Panc1 (cell line): ENCODE data around the gene TMPRSS15. TPM values are rescaled to one million over a fixed set of nuclear protein-coding genes. Genes with fewer than 3 reads are reported as not detected.

Experiments used
- ATAC-seq: fragments of 200-7000 bp; cut with Tn5 transposase; 2 replicates; pipeline ENCODE4 v1.9.1; 2020; ENCODE audit warnings: mild to moderate bottlenecking, moderate library complexity
- BruUV-seq: library from RNA; stranded (reverse); fragments of 400-500 nt; replicated peaks from 2 replicates; lab custom pipeline; 2021; lab: Mats Ljungman, UMichigan
- CTCF ChIA-PET: fragments of 300-600 bp; sonication (Branson Sonifier 250); formaldehyde crosslinking; loops from one replicate; lab custom pipeline; 2022; ENCODE audit warnings: antibody characterized with exemption; lab: Charles Lee
- POLR2A ChIA-PET: fragments of 300-600 bp; sonication (Branson Sonifier 250); formaldehyde crosslinking; loops from one replicate; lab custom pipeline; 2022; ENCODE audit warnings: antibody characterized with exemption; lab: Charles Lee
- DNase-seq: peaks from one replicate; pipeline ENCODE4 v3.0.0-alpha.2; 2010; ENCODE audit warnings: low read depth, low spot score
- H3K27ac ChIP-seq: 2 replicates; pipeline ENCODE4 v1.5.1; 2011; ENCODE audit warnings: mild to moderate bottlenecking, low read length, inconsistent platforms
- H3K27me3 ChIP-seq: fragments of 200-500 bp; sonication (Bioruptor generic); 2 replicates; pipeline ENCODE4 v1.6.0; 2014; ENCODE audit warnings: low read length, inconsistent platforms; ENCODE audit not compliant: control insufficient read depth, insufficient read depth
- H3K36me3 ChIP-seq: fragments of 200-500 bp; sonication (Bioruptor generic); 2 replicates; pipeline ENCODE4 v1.5.1; 2014; ENCODE audit warnings: inconsistent platforms, mild to moderate bottlenecking, low read length, moderate library complexity; ENCODE audit not compliant: control insufficient read depth, insufficient read depth
- H3K4me1 ChIP-seq: 2 replicates; pipeline ENCODE4 v1.5.1; 2011; ENCODE audit warnings: inconsistent platforms, mild to moderate bottlenecking, low read length, moderate library complexity; ENCODE audit not compliant: control insufficient read depth, insufficient read depth
- H3K4me3 ChIP-seq, 2 experiments: 2 replicates each; pipeline ENCODE4 v1.5.1; 2011 to 2012; ENCODE audit warnings: low read depth in 2 of 2, low read length in 2 of 2, mild to moderate bottlenecking in 2 of 2, inconsistent platforms in 1 of 2, moderate library complexity in 1 of 2
- H3K9me3 ChIP-seq: fragments of 200-500 bp; sonication (Bioruptor generic); 2 replicates; pipeline ENCODE4 v1.5.1; 2014; ENCODE audit warnings: low read depth, mild to moderate bottlenecking, inconsistent platforms, low read length, moderate library complexity; ENCODE audit not compliant: control insufficient read depth, insufficient read depth
- POLR2AphosphoS5 ChIP-seq: IDR thresholded peaks from 2 replicates; pipeline ENCODE4 v1.6.1; 2012; ENCODE audit warnings: mild to moderate bottlenecking, low read depth, low read length, moderate library complexity
- SIN3A ChIP-seq: IDR thresholded peaks from 2 replicates; pipeline ENCODE4 v1.6.1; 2012; ENCODE audit warnings: low read depth, mild to moderate bottlenecking, low read length, moderate library complexity, borderline replicate concordance; ENCODE audit not compliant: insufficient read depth
- TCF7L2 ChIP-seq: IDR thresholded peaks from 2 replicates; pipeline ENCODE4 v1.6.1; 2011; ENCODE audit warnings: mild to moderate bottlenecking, low read depth, low read length, inconsistent platforms
- in situ Hi-C: cut with HindIII; loops from 2 replicates; pipeline ENCODE4 v1.10.0; 2016; ENCODE audit warnings: low sequenced_read_pairs, low pct_unique_long_range_greater_than_20kb
- intact Hi-C: fragments of 100-400 bp; cut with micrococcal nuclease; formaldehyde crosslinking; loops from one replicate; pipeline ENCODE4 v1.10.0; 2022; ENCODE audit not compliant: unreplicated experiment
- total RNA-seq: library from RNA; stranded (reverse); gene quantifications from one replicate; pipeline ENCODE4 v1.2.1, GENCODE V29; 2021; ENCODE audit not compliant: unreplicated experiment
- TF ChIP-seq, protein P1 (sequence below), 2 experiments: IDR thresholded peaks; 2 replicates each; pipeline ENCODE4 v1.6.1; 2011 to 2012; ENCODE audit warnings: low read depth in 2 of 2, control low read depth in 1 of 2, low read length in 1 of 2, mild to moderate bottlenecking in 1 of 2, moderate library complexity in 1 of 2; ENCODE audit not compliant: insufficient read depth in 1 of 2
- TF ChIP-seq, protein P2 (sequence below): fragments of 450-650 bp; IDR thresholded peaks from 2 replicates; pipeline ENCODE4 v1.5.1; 2017; ENCODE audit warnings: mild to moderate bottlenecking

TMPRSS15 gene
- total RNA-seq, 1 experiment from 2014 or later, result not detected

DNA sequence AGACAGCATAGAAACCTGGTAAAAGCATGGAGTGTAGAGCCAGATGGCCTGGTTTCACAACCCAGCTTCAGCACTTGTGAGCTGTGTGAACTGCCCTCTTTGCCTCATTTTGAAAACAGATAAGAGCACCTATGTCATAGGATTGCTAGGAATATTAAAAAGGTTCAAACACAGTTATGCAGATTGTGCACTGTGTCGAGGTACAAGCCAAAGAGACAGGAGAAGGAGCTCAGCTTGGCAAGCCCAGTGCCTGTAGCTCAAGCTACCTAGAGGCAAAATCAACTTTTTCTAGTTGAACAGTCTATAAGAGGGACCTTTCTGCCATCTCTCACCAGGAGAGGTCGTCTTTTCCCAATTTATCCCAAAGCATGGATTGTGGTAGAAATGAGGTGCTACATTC is 153.9 kb downstream of the TMPRSS15 start:
- Histone ChIP-seq H3K4me1 (no peaks in the 10 kb centered on the region), H3K36me3 (no peaks in the 10 kb centered on the region), H3K27me3 (no peaks in the 10 kb centered on the region), H3K27ac (no peak overlapping the region), H3K9me3 (no peaks in the 10 kb centered on the region), H3K4me3 (no peak overlapping the region)
- in situ Hi-C loops, result no loop called here
- intact Hi-C loops, result no loop called here
- DNase-seq (no peak), ATAC-seq (no peak)
- ChIA-PET CTCF (no interaction called here), POLR2A (no interaction called here)
- BruUV-seq, result no TSS peak
- TF ChIP-seq TCF7L2, result no peak
- no peak for TF ChIP-seq SIN3A
- TF ChIP-seq POLR2AphosphoS5, result no peak
- TF ChIP-seq, protein P1, sequence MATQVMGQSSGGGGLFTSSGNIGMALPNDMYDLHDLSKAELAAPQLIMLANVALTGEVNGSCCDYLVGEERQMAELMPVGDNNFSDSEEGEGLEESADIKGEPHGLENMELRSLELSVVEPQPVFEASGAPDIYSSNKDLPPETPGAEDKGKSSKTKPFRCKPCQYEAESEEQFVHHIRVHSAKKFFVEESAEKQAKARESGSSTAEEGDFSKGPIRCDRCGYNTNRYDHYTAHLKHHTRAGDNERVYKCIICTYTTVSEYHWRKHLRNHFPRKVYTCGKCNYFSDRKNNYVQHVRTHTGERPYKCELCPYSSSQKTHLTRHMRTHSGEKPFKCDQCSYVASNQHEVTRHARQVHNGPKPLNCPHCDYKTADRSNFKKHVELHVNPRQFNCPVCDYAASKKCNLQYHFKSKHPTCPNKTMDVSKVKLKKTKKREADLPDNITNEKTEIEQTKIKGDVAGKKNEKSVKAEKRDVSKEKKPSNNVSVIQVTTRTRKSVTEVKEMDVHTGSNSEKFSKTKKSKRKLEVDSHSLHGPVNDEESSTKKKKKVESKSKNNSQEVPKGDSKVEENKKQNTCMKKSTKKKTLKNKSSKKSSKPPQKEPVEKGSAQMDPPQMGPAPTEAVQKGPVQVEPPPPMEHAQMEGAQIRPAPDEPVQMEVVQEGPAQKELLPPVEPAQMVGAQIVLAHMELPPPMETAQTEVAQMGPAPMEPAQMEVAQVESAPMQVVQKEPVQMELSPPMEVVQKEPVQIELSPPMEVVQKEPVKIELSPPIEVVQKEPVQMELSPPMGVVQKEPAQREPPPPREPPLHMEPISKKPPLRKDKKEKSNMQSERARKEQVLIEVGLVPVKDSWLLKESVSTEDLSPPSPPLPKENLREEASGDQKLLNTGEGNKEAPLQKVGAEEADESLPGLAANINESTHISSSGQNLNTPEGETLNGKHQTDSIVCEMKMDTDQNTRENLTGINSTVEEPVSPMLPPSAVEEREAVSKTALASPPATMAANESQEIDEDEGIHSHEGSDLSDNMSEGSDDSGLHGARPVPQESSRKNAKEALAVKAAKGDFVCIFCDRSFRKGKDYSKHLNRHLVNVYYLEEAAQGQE (IDR thresholded peaks at IDR 0.05; ENCODE audit: insufficient read depth in 1 of 2, low read depth in 2 of 2, low read length in 1 of 2), result no peak
- TF ChIP-seq, protein P2, sequence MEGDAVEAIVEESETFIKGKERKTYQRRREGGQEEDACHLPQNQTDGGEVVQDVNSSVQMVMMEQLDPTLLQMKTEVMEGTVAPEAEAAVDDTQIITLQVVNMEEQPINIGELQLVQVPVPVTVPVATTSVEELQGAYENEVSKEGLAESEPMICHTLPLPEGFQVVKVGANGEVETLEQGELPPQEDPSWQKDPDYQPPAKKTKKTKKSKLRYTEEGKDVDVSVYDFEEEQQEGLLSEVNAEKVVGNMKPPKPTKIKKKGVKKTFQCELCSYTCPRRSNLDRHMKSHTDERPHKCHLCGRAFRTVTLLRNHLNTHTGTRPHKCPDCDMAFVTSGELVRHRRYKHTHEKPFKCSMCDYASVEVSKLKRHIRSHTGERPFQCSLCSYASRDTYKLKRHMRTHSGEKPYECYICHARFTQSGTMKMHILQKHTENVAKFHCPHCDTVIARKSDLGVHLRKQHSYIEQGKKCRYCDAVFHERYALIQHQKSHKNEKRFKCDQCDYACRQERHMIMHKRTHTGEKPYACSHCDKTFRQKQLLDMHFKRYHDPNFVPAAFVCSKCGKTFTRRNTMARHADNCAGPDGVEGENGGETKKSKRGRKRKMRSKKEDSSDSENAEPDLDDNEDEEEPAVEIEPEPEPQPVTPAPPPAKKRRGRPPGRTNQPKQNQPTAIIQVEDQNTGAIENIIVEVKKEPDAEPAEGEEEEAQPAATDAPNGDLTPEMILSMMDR, result no peak

DNA sequence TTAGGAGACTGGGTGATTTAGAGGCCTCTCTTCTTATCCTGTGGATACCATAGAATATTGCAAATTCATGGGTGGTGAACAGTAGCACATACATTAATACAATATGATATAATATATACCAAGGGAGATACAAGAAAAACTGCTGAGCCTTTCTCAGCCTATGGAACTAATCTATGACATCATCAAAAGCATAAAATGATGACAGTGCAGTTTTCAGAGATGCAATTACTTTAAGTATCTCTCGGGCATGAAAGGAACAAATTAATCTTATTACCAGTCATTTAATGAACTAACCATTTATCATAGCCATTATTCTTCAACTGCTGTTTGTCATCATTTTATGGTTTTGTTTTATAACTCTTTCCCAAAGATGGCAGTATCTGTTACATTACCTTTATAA is 155.4 kb downstream of the TMPRSS15 start:
- in situ Hi-C loops, result no loop called here

More for the DNA sequence above, 155.4 kb downstream of the TMPRSS15 start:
- Histone ChIP-seq H3K27ac (no peak overlapping the region), H3K9me3 (no peaks in the 10 kb centered on the region), H3K27me3 (no peaks in the 10 kb centered on the region), H3K36me3 (no peaks in the 10 kb centered on the region), H3K4me1 (no peaks in the 10 kb centered on the region), H3K4me3 (no peak overlapping the region)
- ChIA-PET CTCF (no interaction called here), POLR2A (no interaction called here)
- ATAC-seq (no peak), DNase-seq (no peak)
- no TSS peak for BruUV-seq
- TF ChIP-seq, protein P1 (IDR thresholded peaks at IDR 0.05; ENCODE audit: insufficient read depth in 1 of 2, low read depth in 2 of 2, low read length in 1 of 2), result no peak
- TF ChIP-seq SIN3A (no peak), TCF7L2 (no peak), POLR2AphosphoS5 (no peak)
- TF ChIP-seq, protein P2, result no peak
- intact Hi-C loops, result no loop called here
